ENCODE data around the gene UBL3. TPM values are rescaled to one million over a fixed set of nuclear protein-coding genes. Genes with fewer than 3 reads are reported as not detected.

UBL3 gene
- total and polyA plus RNA-seq, 2 donors = 10.2 to 31.2 TPM

DNA sequence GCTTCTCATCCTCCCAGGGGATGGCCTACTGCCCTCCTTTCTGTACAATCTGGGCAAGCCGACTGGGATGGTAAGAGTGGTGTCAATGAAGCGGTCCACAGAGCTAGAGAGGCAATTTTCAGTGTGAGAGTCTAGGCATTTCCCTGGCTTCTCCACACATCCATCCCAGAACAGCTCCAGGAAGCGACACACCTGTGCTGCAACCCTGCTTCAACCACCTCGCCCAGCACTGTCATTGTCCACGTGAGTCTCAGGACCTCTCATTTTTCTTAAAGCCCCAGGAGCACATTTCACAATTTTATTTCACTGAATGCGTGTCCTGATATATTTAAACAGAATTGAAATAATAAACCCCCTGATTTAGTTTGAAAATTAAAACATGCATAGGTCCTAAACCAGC, 15.5 kb upstream of the UBL3 start:
- peaks cover 0 to 3% of the 10 kb centered on the region in 2 donors for H3K27me3 ChIP-seq (ENCODE audit: control insufficient read depth in 2 of 2, insufficient read depth in 1 of 2, low read length in 1 of 2)
- 90% methylated on average over 6 of the region's 6 CpGs for WGBS
- H3K27ac ChIP-seq (ENCODE audit: low read depth in 1 of 2, low read length in 1 of 2) = no peak overlapping the region
- H3K9me3 ChIP-seq (ENCODE audit: control insufficient read depth in 2 of 2, insufficient read depth in 1 of 2, low read length in 1 of 2) = no peaks in the 10 kb centered on the region
- H3K36me3 ChIP-seq (ENCODE audit: control insufficient read depth in 2 of 2, insufficient read depth in 2 of 2, low read length in 1 of 2) = no peaks in the 10 kb centered on the region
- no peak for DNase-seq (ENCODE audit: low read depth in 6 of 9, low spot score in 9 of 9)
- H3K4me1 ChIP-seq (ENCODE audit: control insufficient read depth in 2 of 2, insufficient read depth in 2 of 2, low read length in 2 of 2) = no peaks in the 10 kb centered on the region
- H3K4me3 ChIP-seq (ENCODE audit: low read length in 2 of 2) = no peak overlapping the region

DNA sequence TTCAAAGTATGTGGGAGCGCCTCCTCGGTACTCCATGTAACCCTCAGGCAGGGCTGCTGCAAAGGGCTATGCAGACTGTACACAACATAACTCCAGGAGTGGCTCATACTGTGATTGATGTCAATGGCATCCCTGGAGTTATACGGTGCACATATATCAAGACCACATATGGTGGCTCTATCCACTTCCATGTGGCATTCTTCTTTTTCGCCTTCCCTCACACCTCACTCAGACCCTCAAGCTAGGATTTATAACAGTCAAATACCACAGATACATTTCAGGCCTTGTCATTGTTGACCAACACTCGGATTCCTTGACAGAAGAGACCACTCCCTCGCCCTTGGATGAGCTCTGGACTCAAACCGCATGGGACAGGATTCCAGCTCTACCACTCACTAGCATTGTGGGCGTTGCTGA, 11.3 kb upstream of the UBL3 start:
- Histone ChIP-seq H3K9me3 (ENCODE audit: control insufficient read depth in 2 of 2, insufficient read depth in 1 of 2, low read length in 1 of 2) (no peaks in the 10 kb centered on the region), H3K27me3 (ENCODE audit: control insufficient read depth in 2 of 2, insufficient read depth in 1 of 2, low read length in 1 of 2) (no peaks in the 10 kb centered on the region), H3K36me3 (ENCODE audit: control insufficient read depth in 2 of 2, insufficient read depth in 2 of 2, low read length in 1 of 2) (no peaks in the 10 kb centered on the region), H3K4me3 (ENCODE audit: low read length in 2 of 2) (no peak overlapping the region), H3K27ac (ENCODE audit: low read depth in 1 of 2, low read length in 1 of 2) (no peak overlapping the region), H3K4me1 (ENCODE audit: control insufficient read depth in 2 of 2, insufficient read depth in 2 of 2, low read length in 2 of 2) (no peaks in the 10 kb centered on the region)
- WGBS = 96% methylated on average over 8 of the region's 8 CpGs
- no peak for DNase-seq (ENCODE audit: low read depth in 6 of 9, low spot score in 9 of 9)

DNA sequence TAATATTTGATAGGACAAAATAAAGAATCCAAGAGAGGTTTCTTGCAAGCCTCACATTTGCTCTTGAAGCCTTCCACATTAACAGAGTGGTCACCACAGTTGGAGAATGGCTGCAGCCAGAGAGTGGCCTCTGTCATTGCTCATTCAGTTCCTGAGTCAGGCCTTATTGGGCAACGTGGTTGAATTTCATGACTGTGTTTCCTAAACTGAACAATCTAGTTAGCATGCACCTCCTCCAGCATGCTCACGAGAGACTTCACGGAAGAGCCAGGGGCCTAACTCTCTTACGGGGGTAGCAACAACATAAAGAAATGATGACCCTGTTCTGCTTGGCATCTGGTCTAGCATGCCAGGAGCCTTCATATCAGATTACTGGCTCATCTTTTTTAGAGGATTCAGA, 9.6 kb upstream of the UBL3 start:
- Histone ChIP-seq H3K4me3 (ENCODE audit: low read length in 2 of 2) (no peak overlapping the region), H3K27ac (ENCODE audit: low read depth in 1 of 2, low read length in 1 of 2) (no peak overlapping the region), H3K9me3 (ENCODE audit: control insufficient read depth in 2 of 2, insufficient read depth in 1 of 2, low read length in 1 of 2) (no peaks in the 10 kb centered on the region), H3K27me3 (ENCODE audit: control insufficient read depth in 2 of 2, insufficient read depth in 1 of 2, low read length in 1 of 2) (no peaks in the 10 kb centered on the region), H3K36me3 (ENCODE audit: control insufficient read depth in 2 of 2, insufficient read depth in 2 of 2, low read length in 1 of 2) (no peaks in the 10 kb centered on the region), H3K4me1 (ENCODE audit: control insufficient read depth in 2 of 2, insufficient read depth in 2 of 2, low read length in 2 of 2) (no peaks in the 10 kb centered on the region)
- 94% methylated on average over 4 of the region's 4 CpGs for WGBS
- no peak for DNase-seq (ENCODE audit: low read depth in 6 of 9, low spot score in 9 of 9)

DNA sequence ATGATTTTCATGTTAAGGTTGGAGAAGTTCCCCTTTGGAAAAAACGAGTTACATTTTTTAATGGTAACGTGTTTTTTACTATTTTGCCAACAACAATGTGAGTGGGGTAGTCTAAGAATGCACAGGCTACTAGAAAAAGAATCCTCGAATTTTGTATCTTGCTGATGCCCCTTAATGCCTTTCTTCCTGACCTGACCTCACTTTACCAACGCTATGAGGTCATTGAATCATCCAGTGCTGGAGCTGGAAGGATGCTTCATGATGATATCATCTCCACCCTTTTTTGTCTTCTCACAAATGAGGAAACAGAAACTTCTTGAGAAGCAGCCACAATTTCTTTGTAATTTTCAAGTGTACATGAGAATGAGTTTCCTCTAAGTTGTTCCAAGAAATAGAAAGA, 8.2 kb upstream of the UBL3 start:
- no peak for DNase-seq (ENCODE audit: low read depth in 6 of 9, low spot score in 9 of 9)
- 95% methylated on average over 4 of the region's 4 CpGs for WGBS

DNA sequence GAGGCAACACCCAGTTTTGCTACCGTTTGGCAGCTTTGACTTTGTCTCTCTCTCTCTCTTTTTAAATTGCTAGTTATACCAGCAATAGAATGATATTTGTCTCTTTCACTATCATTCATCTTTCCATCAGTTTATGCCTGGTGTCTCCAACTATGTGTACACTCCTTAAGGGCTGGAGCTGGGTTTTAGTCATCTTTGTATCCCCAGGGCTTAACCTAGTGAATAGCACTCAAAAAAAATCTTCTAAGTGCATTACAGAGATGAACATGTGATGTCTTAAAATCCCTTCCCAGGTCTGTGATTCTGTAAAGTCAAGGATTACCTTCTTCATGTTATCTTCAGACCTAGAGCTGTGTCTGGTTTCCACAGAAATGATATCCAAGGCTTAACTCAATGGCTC, 7.8 kb upstream of the UBL3 start:
- H3K27me3 ChIP-seq (ENCODE audit: control insufficient read depth in 2 of 2, insufficient read depth in 1 of 2, low read length in 1 of 2) = no peaks in the 10 kb centered on the region
- no peak overlapping the region for H3K4me3 ChIP-seq (ENCODE audit: low read length in 2 of 2)
- no peaks in the 10 kb centered on the region for H3K36me3 ChIP-seq (ENCODE audit: control insufficient read depth in 2 of 2, insufficient read depth in 2 of 2, low read length in 1 of 2)
- WGBS = 94% methylated on average over 1 of the region's 1 CpG
- no peaks in the 10 kb centered on the region for H3K4me1 ChIP-seq (ENCODE audit: control insufficient read depth in 2 of 2, insufficient read depth in 2 of 2, low read length in 2 of 2)
- DNase-seq (ENCODE audit: low read depth in 6 of 9, low spot score in 9 of 9) = no peak
- H3K9me3 ChIP-seq (ENCODE audit: control insufficient read depth in 2 of 2, insufficient read depth in 1 of 2, low read length in 1 of 2) = no peaks in the 10 kb centered on the region
- H3K27ac ChIP-seq (ENCODE audit: low read depth in 1 of 2, low read length in 1 of 2) = no peak overlapping the region

More for the DNA sequence above, 8.2 kb upstream of the UBL3 start:
- Histone ChIP-seq H3K27ac (ENCODE audit: low read depth in 1 of 2, low read length in 1 of 2) (no peak overlapping the region), H3K36me3 (ENCODE audit: control insufficient read depth in 2 of 2, insufficient read depth in 2 of 2, low read length in 1 of 2) (no peaks in the 10 kb centered on the region), H3K4me3 (ENCODE audit: low read length in 2 of 2) (no peak overlapping the region), H3K27me3 (ENCODE audit: control insufficient read depth in 2 of 2, insufficient read depth in 1 of 2, low read length in 1 of 2) (no peaks in the 10 kb centered on the region), H3K9me3 (ENCODE audit: control insufficient read depth in 2 of 2, insufficient read depth in 1 of 2, low read length in 1 of 2) (no peaks in the 10 kb centered on the region), H3K4me1 (ENCODE audit: control insufficient read depth in 2 of 2, insufficient read depth in 2 of 2, low read length in 2 of 2) (no peaks in the 10 kb centered on the region)

DNA sequence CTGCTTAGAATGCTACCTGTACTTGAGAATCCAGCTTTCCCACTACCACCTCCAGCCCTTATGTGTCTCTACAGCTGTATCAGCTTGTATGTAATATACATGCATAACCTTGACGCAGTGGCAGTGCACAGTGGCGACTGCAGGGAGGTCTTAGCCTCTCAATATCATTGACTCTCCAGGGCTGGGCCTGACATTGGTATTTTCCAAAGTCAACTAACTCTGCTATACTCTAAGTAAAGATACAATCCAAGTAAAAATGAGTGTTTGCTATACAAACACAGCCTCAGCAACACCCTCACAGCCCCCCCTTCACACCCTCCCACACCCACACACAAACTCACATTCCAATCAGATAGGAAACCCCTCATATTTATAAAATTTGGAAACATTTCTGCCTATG, 6.7 kb upstream of the UBL3 start:
- DNase-seq (ENCODE audit: low read depth in 6 of 9, low spot score in 9 of 9) = no peak
- Histone ChIP-seq H3K9me3 (ENCODE audit: control insufficient read depth in 2 of 2, insufficient read depth in 1 of 2, low read length in 1 of 2) (no peaks in the 10 kb centered on the region), H3K4me3 (ENCODE audit: low read length in 2 of 2) (no peak overlapping the region), H3K4me1 (ENCODE audit: control insufficient read depth in 2 of 2, insufficient read depth in 2 of 2, low read length in 2 of 2) (no peaks in the 10 kb centered on the region), H3K36me3 (ENCODE audit: control insufficient read depth in 2 of 2, insufficient read depth in 2 of 2, low read length in 1 of 2) (no peaks in the 10 kb centered on the region), H3K27ac (ENCODE audit: low read depth in 1 of 2, low read length in 1 of 2) (no peak overlapping the region), H3K27me3 (ENCODE audit: control insufficient read depth in 2 of 2, insufficient read depth in 1 of 2, low read length in 1 of 2) (no peaks in the 10 kb centered on the region)
- 100% methylated on average over 2 of the region's 2 CpGs for WGBS

DNA sequence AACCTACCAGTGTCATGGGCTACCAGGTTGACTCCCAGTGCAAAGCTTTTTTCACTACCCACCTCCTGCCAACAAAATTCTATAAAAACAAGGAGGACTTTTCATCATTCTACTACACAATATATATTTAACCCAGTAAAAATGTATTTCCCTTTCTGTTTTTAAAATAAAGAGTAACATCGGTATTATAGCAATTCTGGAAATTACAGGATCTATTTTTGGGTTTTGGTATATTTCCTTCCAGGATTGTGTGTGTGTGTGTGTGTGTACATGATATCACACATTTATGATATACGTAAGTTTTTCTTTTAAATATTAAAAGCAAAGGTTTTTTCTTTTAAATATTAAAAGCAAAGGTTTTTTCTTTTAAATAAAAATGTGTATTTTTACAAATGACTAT, 6.0 kb upstream of the UBL3 start:
- Histone ChIP-seq H3K4me3 (ENCODE audit: low read length in 2 of 2) (no peak overlapping the region), H3K36me3 (ENCODE audit: control insufficient read depth in 2 of 2, insufficient read depth in 2 of 2, low read length in 1 of 2) (no peaks in the 10 kb centered on the region), H3K27me3 (ENCODE audit: control insufficient read depth in 2 of 2, insufficient read depth in 1 of 2, low read length in 1 of 2) (no peaks in the 10 kb centered on the region), H3K27ac (ENCODE audit: low read depth in 1 of 2, low read length in 1 of 2) (no peak overlapping the region), H3K4me1 (ENCODE audit: control insufficient read depth in 2 of 2, insufficient read depth in 2 of 2, low read length in 2 of 2) (no peaks in the 10 kb centered on the region), H3K9me3 (ENCODE audit: control insufficient read depth in 2 of 2, insufficient read depth in 1 of 2, low read length in 1 of 2) (no peaks in the 10 kb centered on the region)
- WGBS = 93% methylated on average over 2 of the region's 2 CpGs
- no peak for DNase-seq (ENCODE audit: low read depth in 6 of 9, low spot score in 9 of 9)

DNA sequence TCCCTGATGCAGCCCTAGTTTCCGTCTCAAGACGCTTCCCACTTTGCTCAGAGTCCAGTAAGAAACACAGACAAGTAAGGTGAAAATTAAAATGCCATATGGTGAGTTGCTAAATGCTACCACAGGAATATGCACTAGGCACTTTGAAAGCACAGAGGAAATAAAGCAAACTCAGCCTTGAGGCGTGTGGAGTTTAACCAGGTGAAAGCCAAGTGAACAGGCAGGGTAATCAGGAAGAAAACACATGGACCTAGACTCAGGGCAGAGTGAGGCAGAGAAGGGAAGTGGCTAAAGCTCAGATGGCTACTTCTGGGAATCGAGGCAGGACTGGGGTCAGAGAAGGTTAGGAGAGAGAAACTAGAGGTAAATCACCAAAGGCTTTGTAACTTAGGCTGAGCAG, 5.4 kb upstream of the UBL3 start:
- H3K27me3 ChIP-seq (ENCODE audit: control insufficient read depth in 2 of 2, insufficient read depth in 1 of 2, low read length in 1 of 2) = no peaks in the 10 kb centered on the region
- no peak for DNase-seq (ENCODE audit: low read depth in 6 of 9, low spot score in 9 of 9)
- 77% methylated on average over 4 of the region's 4 CpGs for WGBS

DNA sequence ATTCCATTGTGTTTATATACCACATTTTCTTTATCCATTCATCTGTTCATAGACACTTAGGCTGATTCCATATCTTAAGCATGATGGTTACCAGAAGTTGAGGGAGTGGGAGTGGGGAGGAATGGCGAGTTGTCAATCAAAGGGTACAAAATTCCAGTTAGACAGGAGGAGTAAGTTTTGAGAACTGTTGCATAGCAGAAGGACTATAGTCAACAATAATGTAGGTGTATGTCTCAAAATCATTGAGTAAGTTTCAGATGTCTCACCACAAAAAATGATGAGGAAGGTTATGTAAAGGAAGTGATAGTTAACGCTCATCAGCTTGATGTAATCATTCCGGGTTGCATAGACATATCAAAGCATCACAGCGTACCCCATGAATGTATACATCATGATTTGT, 4.6 kb upstream of the UBL3 start:
- no peak overlapping the region for H3K27ac ChIP-seq (ENCODE audit: low read depth in 1 of 2, low read length in 1 of 2)
- no peaks in the 10 kb centered on the region for H3K27me3 ChIP-seq (ENCODE audit: control insufficient read depth in 2 of 2, insufficient read depth in 1 of 2, low read length in 1 of 2)
- 95% methylated on average over 4 of the region's 4 CpGs for WGBS
- no peak overlapping the region for H3K4me3 ChIP-seq (ENCODE audit: low read length in 2 of 2)
- no peaks in the 10 kb centered on the region for H3K4me1 ChIP-seq (ENCODE audit: control insufficient read depth in 2 of 2, insufficient read depth in 2 of 2, low read length in 2 of 2)
- no peaks in the 10 kb centered on the region for H3K36me3 ChIP-seq (ENCODE audit: control insufficient read depth in 2 of 2, insufficient read depth in 2 of 2, low read length in 1 of 2)
- no peak for DNase-seq (ENCODE audit: low read depth in 6 of 9, low spot score in 9 of 9)
- H3K9me3 ChIP-seq (ENCODE audit: control insufficient read depth in 2 of 2, insufficient read depth in 1 of 2, low read length in 1 of 2) = no peaks in the 10 kb centered on the region

More for the DNA sequence above, 5.4 kb upstream of the UBL3 start:
- Histone ChIP-seq H3K4me1 (ENCODE audit: control insufficient read depth in 2 of 2, insufficient read depth in 2 of 2, low read length in 2 of 2) (no peaks in the 10 kb centered on the region), H3K27ac (ENCODE audit: low read depth in 1 of 2, low read length in 1 of 2) (no peak overlapping the region), H3K36me3 (ENCODE audit: control insufficient read depth in 2 of 2, insufficient read depth in 2 of 2, low read length in 1 of 2) (no peaks in the 10 kb centered on the region), H3K4me3 (ENCODE audit: low read length in 2 of 2) (no peak overlapping the region), H3K9me3 (ENCODE audit: control insufficient read depth in 2 of 2, insufficient read depth in 1 of 2, low read length in 1 of 2) (no peaks in the 10 kb centered on the region)

DNA sequence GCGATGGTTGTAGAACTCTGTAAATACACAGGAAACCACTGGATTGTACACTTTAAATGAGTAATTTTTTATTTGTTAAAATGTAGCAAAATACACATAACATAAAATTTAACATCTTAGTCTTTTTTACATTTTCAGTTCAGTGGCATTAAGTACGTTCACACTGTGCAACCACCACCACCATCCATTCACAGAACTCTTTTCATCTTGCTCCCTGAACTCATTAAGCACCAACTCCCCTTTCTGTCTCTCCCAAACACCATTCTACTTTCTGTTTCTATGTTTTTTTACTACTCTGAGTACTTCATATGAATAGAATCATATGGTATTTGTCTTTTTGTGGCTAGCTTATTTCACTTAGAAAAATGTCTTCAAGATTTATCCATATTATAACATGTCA, 2.7 kb upstream of the UBL3 start:
- H3K9me3 ChIP-seq (ENCODE audit: control insufficient read depth in 2 of 2, insufficient read depth in 1 of 2, low read length in 1 of 2) = no peaks in the 10 kb centered on the region
- WGBS = 84% methylated on average over 2 of the region's 2 CpGs
- peaks cover 0 to 2% of the 10 kb centered on the region in 2 donors for H3K4me1 ChIP-seq (ENCODE audit: control insufficient read depth in 2 of 2, insufficient read depth in 2 of 2, low read length in 2 of 2)
- H3K4me3 ChIP-seq (ENCODE audit: low read length in 2 of 2) = no peak overlapping the region
- H3K27ac ChIP-seq (ENCODE audit: low read depth in 1 of 2, low read length in 1 of 2) = no peak overlapping the region
- H3K36me3 ChIP-seq (ENCODE audit: control insufficient read depth in 2 of 2, insufficient read depth in 2 of 2, low read length in 1 of 2) = no peaks in the 10 kb centered on the region
- no peak for DNase-seq (ENCODE audit: low read depth in 6 of 9, low spot score in 9 of 9)
- no peaks in the 10 kb centered on the region for H3K27me3 ChIP-seq (ENCODE audit: control insufficient read depth in 2 of 2, insufficient read depth in 1 of 2, low read length in 1 of 2)
